GM21737 (cell line): ENCODE results near the gene AP4S1.

Source experiments
- ATAC-seq: cut with Tn5 transposase; IDR thresholded peaks from one replicate; pipeline ENCODE4 v1.9.1; 2021; ENCODE audit warnings: mild to moderate bottlenecking, moderate library complexity; ENCODE audit not compliant: unreplicated experiment

The AP4S1 gene

GRCh38 chr14:31128601-31129526, 103.4 kb downstream of the AP4S1 start:
- no peak for ATAC-seq

- no peak for ATAC-seq
Measured at GRCh38 chr14:31133133-31133532, 107.7 kb downstream of the AP4S1 start.

- no peak for ATAC-seq
Measured at GRCh38 chr14:31137214-31137889, 111.9 kb downstream of the AP4S1 start.

- no peak for ATAC-seq
Measured at GRCh38 chr14:31138301-31138700, 112.9 kb downstream of the AP4S1 start.

- no peak for ATAC-seq
Measured at GRCh38 chr14:31139301-31139847, 113.9 kb downstream of the AP4S1 start.

GRCh38 chr14:31142455-31143087, 117.1 kb downstream of the AP4S1 start:
- ATAC-seq = no peak
